GM18505 (cell line): ENCODE results near the gene COL9A3.

ENCODE experiments used
- ATAC-seq: cut with Tn5 transposase; IDR thresholded peaks from one replicate; pipeline ENCODE4 v1.9.1; 2021; ENCODE audit not compliant: unreplicated experiment
- POLR2A ChIP-seq: IDR thresholded peaks from 4 replicates; pipeline ENCODE4 v1.6.1; 2011; ENCODE audit warnings: borderline replicate concordance; ENCODE audit not compliant: insufficient read depth, insufficient read length; ENCODE audit errors: extremely low read depth

Gene COL9A3

DNA sequence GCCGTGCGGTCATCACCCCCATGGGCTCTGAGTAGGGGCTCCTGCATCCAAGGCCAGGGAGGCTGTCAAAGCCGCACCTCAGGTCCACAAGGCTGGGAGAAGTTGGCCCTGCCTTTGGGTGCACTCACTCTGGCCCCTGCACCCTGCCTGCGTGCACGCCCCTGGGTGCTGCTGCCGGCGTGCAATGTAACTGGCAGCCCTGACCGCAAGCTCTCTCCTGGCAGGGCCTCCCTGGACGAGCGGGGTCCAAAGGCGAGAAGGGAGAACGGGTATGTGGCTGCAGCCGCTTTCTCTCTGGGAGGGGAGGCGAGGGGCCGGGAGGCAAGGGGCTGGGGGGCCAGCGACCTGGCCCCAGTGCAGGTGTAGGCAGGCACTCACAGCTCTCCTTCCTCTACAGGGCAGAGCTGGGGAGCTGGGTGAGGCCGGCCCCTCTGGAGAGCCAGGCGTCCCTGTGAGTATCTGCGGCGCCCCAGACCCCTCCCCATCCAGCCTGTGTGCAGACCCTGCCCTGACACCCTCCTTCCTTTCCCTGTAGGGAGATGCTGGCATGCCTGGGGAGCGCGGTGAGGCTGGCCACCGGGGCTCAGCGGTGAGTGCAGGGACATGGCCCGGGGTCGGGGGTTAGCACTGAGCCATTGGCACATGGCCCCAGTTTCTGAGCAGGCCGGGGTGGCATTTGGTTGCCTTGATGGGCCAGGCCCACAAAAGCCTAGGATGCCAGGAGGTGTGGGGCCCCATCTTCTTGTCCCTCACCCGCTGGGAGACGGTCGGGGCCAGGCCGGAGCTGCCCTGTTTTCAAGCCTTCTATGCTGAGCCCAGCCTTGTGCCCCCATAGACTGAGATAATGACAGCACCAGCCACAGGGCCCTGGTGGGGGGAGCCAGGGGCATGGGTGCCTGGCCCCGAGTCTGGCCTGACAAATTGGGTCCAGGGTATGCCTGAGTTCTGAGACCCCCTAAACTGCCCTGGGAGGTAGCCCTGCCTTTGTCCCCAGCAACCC lies 12.7 kb downstream of the COL9A3 start:
- ATAC-seq, result no peak
- TF ChIP-seq POLR2A, result no peak

DNA sequence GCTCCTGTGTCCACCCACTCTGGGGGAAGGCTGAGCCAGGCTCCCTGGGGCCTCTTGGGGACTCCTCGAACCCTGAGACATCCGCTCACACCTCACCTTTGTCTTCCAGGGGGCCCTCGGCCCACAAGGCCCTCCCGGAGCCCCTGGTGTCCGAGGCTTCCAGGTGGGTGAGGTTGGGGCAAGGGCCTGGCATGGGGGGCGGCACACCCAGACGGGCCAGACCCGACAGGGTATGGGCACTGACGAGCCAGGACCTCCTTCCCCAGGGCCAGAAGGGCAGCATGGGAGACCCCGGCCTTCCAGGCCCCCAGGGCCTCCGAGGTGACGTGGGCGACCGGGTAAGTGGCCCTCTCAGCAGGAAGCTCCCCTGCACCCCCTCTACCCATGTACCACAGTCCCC lies 13.4 kb downstream of the COL9A3 start:
- TF ChIP-seq POLR2A, result no peak
- ATAC-seq, result no peak

DNA sequence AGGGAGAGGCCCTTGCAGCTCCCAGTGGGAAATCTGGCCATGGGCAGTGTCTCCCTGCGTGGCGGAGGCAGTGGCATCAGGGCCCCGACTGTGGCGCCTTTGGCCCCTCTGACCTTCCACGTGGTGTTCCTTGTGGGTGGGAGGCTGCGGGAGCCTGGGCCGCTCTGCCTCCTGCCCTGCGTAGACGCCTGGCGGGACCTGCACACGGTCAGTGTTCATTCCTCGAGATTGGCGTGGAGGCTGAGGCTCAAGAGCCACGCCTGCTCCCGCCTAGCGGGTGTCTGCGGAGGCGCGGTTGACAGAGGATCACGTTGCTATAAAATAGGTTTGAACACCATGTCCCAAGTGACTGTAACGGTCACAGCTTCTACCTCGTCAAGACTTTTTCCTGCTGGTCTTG lies 14.0 kb downstream of the COL9A3 start:
- TF ChIP-seq POLR2A, result no peak
- ATAC-seq, result no peak

- TF ChIP-seq POLR2A, result no peak
- ATAC-seq, result no peak
These were observed 14.5 kb downstream of the COL9A3 start for GRCh38 chr20:62831361-62831788.

GRCh38 chr20:62831854-62832211 lies 15.0 kb downstream of the COL9A3 start:
- ATAC-seq, result no peak
- no peak for TF ChIP-seq POLR2A

- TF ChIP-seq POLR2A, result no peak
- peak; percentile 37 for ATAC-seq
These were observed 15.5 kb downstream of the COL9A3 start for GRCh38 chr20:62832212-62832922.

DNA sequence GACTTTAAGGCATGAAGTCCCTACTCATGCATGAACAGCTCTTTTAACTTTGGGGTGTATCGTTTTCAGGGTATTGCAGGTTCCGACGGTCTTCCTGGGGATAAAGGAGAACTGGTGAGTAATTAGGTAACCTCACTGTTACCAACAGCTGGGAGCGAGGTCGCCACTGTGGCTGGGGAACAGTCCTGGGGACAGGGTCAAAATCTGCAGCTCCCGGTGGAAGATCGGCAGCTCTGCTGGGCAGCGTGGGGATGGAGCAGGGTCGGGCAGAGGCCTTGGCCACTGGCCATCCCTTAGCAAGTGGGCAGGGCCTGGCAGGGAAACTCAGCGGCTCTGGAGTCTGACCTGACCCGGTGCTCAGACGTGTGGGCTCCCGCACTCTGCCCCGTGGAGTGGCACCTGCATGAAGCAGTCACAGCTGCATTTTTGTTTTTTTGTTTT lies 16.1 kb downstream of the COL9A3 start:
- no peak for TF ChIP-seq POLR2A
- ATAC-seq, result no peak

- ATAC-seq, result no peak
- TF ChIP-seq POLR2A, result no peak
These were observed 18.3 kb downstream of the COL9A3 start for GRCh38 chr20:62834967-62835730.

- no peak for ATAC-seq
- TF ChIP-seq POLR2A, result no peak
These were observed 19.3 kb downstream of the COL9A3 start for GRCh38 chr20:62835931-62836861.

DNA sequence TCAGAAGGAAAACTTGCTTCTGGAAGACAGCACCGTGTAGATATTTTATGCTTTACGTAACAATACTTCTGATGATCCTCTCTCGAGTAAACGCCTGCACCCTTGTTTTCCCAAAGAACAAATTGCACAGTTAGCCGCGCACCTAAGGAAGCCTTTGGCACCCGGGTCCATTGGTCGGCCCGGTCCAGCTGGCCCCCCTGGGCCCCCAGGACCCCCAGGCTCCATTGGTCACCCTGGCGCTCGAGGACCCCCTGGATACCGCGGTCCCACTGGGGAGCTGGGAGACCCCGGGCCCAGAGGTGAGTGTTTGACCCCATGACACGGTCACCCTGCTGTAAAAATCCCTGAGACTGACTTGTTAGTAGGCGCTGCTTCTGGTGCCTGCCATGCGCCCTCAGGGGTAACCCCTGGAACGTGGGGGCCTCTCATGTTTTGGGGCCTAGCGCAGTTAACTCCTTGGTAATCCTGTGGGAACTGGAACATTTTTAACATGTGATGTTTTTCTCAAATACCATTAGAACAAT lies 20.2 kb downstream of the COL9A3 start:
- no peak for ATAC-seq
- no peak for TF ChIP-seq POLR2A

- ATAC-seq, result no peak
- TF ChIP-seq POLR2A, result no peak
These were observed 20.9 kb downstream of the COL9A3 start for GRCh38 chr20:62837790-62838127.
